ENCODE measurements around the gene AP1M2.
"Not testable (repeated sequence)": the region's sequence is repeated elsewhere in the genome, so short reads cannot be mapped to it uniquely, and the experiment has no call there.

Gene AP1M2

GRCh38 chr19:10533646-10534386 is 53.3 kb downstream of the AP1M2 start:
- no peak for DNase-seq

DNA sequence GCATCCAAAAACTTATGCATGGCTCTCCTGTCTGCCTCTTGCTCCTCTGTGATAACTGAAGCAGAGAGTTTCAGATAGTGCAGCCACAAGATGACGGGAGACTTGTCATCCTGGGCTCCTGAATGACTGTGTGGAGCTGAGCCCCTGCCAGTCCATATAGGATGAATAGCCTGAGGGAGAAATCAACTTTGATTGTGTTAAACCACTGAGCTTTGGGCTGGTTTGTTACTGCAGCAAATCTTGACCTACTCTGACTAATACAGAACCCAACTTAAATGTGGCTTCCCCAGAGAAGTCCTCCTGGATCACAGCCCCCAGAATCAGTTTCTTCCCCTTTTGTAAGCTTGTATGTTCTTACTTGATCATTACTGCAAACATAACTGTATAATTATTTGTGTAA is 54.7 kb downstream of the AP1M2 start:
- DNase-seq: no peak

- DNase-seq: not testable (repeated sequence)
Measured at GRCh38 chr19:10526887-10527286, 60.2 kb downstream of the AP1M2 start.

GRCh38 chr19:10525636-10526035 is 61.5 kb downstream of the AP1M2 start:
- DNase-seq: no peak

GRCh38 chr19:10523135-10523636 is 63.9 kb downstream of the AP1M2 start:
- no peak for DNase-seq
